ENCODE data around the gene SHROOM3.

The SHROOM3 gene

DNA sequence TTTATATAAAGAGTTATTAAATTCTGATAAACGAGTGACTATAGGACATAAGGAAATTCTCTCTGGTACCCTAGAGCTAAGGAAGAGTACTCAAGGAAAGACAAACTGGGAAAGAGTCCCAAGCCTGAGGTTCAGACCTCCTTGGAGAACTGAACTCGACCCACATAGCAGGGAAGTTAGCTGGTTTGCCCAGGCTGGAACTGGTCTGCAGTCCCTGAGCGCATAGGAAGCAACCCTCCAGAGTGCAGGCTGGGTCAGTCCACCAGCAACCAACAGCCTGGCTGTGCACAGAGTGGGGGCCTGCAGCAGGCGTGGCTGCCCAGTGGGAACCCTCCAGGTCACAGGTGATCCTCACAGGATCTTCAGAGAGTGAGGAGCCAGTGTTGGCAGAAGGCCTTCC, 348.8 kb downstream of the SHROOM3 start:
- Histone ChIP-seq H3K4me3 (ENCODE audit: insufficient read length, low read depth) (no peak overlapping the region), H3K9me3 (ENCODE audit: insufficient read depth, low read length) (no peaks in the 10 kb centered on the region), H3K4me1 (ENCODE audit: insufficient read depth, insufficient read length) (no peaks in the 10 kb centered on the region), H3K27me3 (ENCODE audit: insufficient read depth, insufficient read length) (no peaks in the 10 kb centered on the region), H3K36me3 (ENCODE audit: insufficient read depth, insufficient read length, low read length) (peaks cover 34% of the 10 kb centered on the region), H3K9ac (ENCODE audit: insufficient read length, low read depth) (no peak overlapping the region)
- TF ChIP-seq ZNF274 (IDR thresholded peaks at IDR 0.05; ENCODE audit: low read depth, low read length) (no peak), SUZ12 (IDR thresholded peaks at IDR 0.05; ENCODE audit: extremely low read depth, insufficient read depth, insufficient read length) (no peak), YY1 (IDR thresholded peaks at IDR 0.05; ENCODE audit: insufficient read depth, insufficient read length) (no peak)
- no peak for DNase-seq (ENCODE audit: low read depth, low spot score)

DNA sequence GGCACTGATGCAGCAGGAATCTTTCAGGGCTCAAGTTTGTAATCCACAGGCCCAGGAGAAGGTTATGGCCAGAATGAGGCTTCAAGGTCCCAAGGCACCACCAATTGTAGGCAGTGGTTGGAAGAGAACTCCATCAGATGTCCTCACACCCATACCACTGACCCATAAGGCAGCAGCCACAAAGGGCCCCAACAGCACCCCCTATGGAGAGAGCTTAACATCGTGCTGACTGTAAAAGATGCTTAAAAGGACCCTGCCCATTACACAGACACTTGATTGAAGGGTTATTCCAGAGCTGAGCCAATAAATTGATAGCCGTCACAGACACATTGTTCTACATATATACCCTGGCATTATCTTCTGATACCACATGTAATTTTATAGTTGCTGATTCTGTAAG, 349.2 kb downstream of the SHROOM3 start:
- peaks cover 30% of the 10 kb centered on the region for H3K36me3 ChIP-seq (ENCODE audit: insufficient read depth, insufficient read length, low read length)
- no peak overlapping the region for H3K9ac ChIP-seq (ENCODE audit: insufficient read length, low read depth)
- H3K9me3 ChIP-seq (ENCODE audit: insufficient read depth, low read length): no peaks in the 10 kb centered on the region
- no peaks in the 10 kb centered on the region for H3K4me1 ChIP-seq (ENCODE audit: insufficient read depth, insufficient read length)
- no peak for DNase-seq (ENCODE audit: low read depth, low spot score)
- TF ChIP-seq YY1 (IDR thresholded peaks at IDR 0.05; ENCODE audit: insufficient read depth, insufficient read length) (no peak), SUZ12 (IDR thresholded peaks at IDR 0.05; ENCODE audit: extremely low read depth, insufficient read depth, insufficient read length) (no peak), ZNF274 (IDR thresholded peaks at IDR 0.05; ENCODE audit: low read depth, low read length) (no peak)
- no peaks in the 10 kb centered on the region for H3K27me3 ChIP-seq (ENCODE audit: insufficient read depth, insufficient read length)
- H3K4me3 ChIP-seq (ENCODE audit: insufficient read length, low read depth): no peak overlapping the region

DNA sequence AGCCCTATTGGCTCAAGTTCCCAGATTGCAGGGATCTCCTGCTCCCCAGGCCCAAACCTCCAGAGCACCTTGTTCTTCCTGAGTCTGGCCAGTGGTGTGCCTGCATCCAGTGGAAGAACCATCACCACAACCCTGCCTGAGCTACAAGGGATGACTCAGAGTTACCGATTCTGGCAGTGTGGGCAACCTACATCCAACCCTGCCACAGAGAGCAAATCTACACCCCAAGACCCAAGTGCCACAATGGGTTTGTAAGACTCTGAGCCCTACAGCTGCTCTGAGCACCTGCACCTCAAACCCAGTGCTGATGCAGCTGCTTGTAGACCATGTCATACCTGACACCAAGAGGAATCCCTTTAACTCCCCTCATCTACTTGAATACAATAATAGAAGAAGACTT, 352.9 kb downstream of the SHROOM3 start:
- Histone ChIP-seq H3K9ac (ENCODE audit: insufficient read length, low read depth) (no peak overlapping the region), H3K9me3 (ENCODE audit: insufficient read depth, low read length) (no peaks in the 10 kb centered on the region), H3K4me1 (ENCODE audit: insufficient read depth, insufficient read length) (no peaks in the 10 kb centered on the region), H3K36me3 (ENCODE audit: insufficient read depth, insufficient read length, low read length) (peaks cover 10% of the 10 kb centered on the region), H3K4me3 (ENCODE audit: insufficient read length, low read depth) (no peak overlapping the region), H3K27me3 (ENCODE audit: insufficient read depth, insufficient read length) (no peaks in the 10 kb centered on the region)
- DNase-seq (ENCODE audit: low read depth, low spot score): no peak
- TF ChIP-seq SUZ12 (IDR thresholded peaks at IDR 0.05; ENCODE audit: extremely low read depth, insufficient read depth, insufficient read length) (no peak), ZNF274 (IDR thresholded peaks at IDR 0.05; ENCODE audit: low read depth, low read length) (no peak), YY1 (IDR thresholded peaks at IDR 0.05; ENCODE audit: insufficient read depth, insufficient read length) (no peak)

DNA sequence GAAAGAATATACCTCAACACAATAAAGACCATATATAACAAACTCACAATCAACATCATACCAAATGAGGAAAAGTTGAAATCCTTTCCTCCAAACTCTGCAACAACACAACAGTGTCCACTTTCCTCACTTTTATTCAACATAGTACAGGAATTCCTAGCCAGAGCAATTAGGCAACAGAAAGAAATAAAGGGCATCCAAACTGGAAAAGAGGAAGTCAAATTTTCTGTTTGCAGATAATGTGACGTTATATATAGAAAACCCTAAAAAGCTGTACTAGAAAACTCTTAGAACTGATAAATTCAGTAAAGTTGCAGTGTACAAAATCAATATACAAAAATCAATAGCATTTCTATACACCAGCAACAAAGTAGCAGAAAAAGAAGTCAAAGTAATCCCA, 355.3 kb downstream of the SHROOM3 start:
- no peak for DNase-seq (ENCODE audit: low read depth, low spot score)

DNA sequence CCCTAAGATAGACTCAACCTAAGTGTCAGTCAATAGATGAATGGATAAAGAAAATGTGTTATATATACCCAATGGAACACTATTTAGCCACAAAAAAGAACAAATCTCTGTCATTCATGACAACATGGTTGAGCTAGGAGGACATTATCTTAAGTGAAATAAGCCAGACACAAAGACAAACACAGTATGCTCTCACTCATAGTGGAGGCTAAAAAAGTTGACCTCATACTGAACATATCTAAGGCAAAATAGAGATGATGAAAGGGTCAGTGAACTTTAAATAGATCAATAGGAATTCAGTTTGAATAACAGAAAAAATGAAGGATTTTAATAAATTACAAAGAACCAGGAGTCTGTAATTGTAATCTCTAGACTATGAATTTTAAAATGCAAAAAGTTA, 356.4 kb downstream of the SHROOM3 start:
- H3K27me3 ChIP-seq (ENCODE audit: insufficient read depth, insufficient read length): no peaks in the 10 kb centered on the region
- H3K36me3 ChIP-seq (ENCODE audit: insufficient read depth, insufficient read length, low read length): peaks cover 2% of the 10 kb centered on the region
- H3K9ac ChIP-seq (ENCODE audit: insufficient read length, low read depth): no peak overlapping the region
- H3K4me3 ChIP-seq (ENCODE audit: insufficient read length, low read depth): no peak overlapping the region
- DNase-seq (ENCODE audit: low read depth, low spot score): no peak
- no peaks in the 10 kb centered on the region for H3K4me1 ChIP-seq (ENCODE audit: insufficient read depth, insufficient read length)
- TF ChIP-seq ZNF274 (IDR thresholded peaks at IDR 0.05; ENCODE audit: low read depth, low read length) (no peak), YY1 (IDR thresholded peaks at IDR 0.05; ENCODE audit: insufficient read depth, insufficient read length) (no peak), SUZ12 (IDR thresholded peaks at IDR 0.05; ENCODE audit: extremely low read depth, insufficient read depth, insufficient read length) (no peak)
- no peaks in the 10 kb centered on the region for H3K9me3 ChIP-seq (ENCODE audit: insufficient read depth, low read length)

More for the DNA sequence above, 355.3 kb downstream of the SHROOM3 start:
- no peak overlapping the region for H3K9ac ChIP-seq (ENCODE audit: insufficient read length, low read depth)
- H3K36me3 ChIP-seq (ENCODE audit: insufficient read depth, insufficient read length, low read length): peaks cover 4% of the 10 kb centered on the region
- no peaks in the 10 kb centered on the region for H3K27me3 ChIP-seq (ENCODE audit: insufficient read depth, insufficient read length)
- no peaks in the 10 kb centered on the region for H3K9me3 ChIP-seq (ENCODE audit: insufficient read depth, low read length)
- no peak for TF ChIP-seq YY1 (IDR thresholded peaks at IDR 0.05; ENCODE audit: insufficient read depth, insufficient read length)
- no peak for TF ChIP-seq SUZ12 (IDR thresholded peaks at IDR 0.05; ENCODE audit: extremely low read depth, insufficient read depth, insufficient read length)
- no peak for TF ChIP-seq ZNF274 (IDR thresholded peaks at IDR 0.05; ENCODE audit: low read depth, low read length)
- no peak overlapping the region for H3K4me3 ChIP-seq (ENCODE audit: insufficient read length, low read depth)
- no peaks in the 10 kb centered on the region for H3K4me1 ChIP-seq (ENCODE audit: insufficient read depth, insufficient read length)

DNA sequence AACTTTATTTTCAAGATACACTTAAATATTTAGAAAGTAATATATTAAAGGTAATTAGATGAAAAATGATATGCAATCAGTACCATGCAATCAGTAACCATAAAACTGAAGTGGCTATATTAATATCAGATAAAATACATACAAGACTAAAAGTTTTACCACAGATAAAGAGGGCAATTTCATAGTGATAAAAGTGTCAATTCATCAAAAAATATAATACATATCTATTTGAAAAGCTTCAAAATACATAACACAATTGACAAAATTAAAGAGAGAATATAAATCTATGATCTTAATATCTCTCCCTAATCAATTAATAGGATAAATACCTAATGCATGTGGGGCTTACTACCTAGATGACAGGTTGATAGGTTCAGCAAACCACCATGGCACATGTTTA, 357.4 kb downstream of the SHROOM3 start:
- no peak overlapping the region for H3K4me3 ChIP-seq (ENCODE audit: insufficient read length, low read depth)
- DNase-seq (ENCODE audit: low read depth, low spot score): no peak
- H3K4me1 ChIP-seq (ENCODE audit: insufficient read depth, insufficient read length): no peaks in the 10 kb centered on the region
- TF ChIP-seq ZNF274 (IDR thresholded peaks at IDR 0.05; ENCODE audit: low read depth, low read length): no peak
- TF ChIP-seq YY1 (IDR thresholded peaks at IDR 0.05; ENCODE audit: insufficient read depth, insufficient read length): no peak
- TF ChIP-seq SUZ12 (IDR thresholded peaks at IDR 0.05; ENCODE audit: extremely low read depth, insufficient read depth, insufficient read length): no peak
- H3K36me3 ChIP-seq (ENCODE audit: insufficient read depth, insufficient read length, low read length): no peaks in the 10 kb centered on the region
- H3K27me3 ChIP-seq (ENCODE audit: insufficient read depth, insufficient read length): no peaks in the 10 kb centered on the region
- H3K9ac ChIP-seq (ENCODE audit: insufficient read length, low read depth): no peak overlapping the region
- H3K9me3 ChIP-seq (ENCODE audit: insufficient read depth, low read length): no peaks in the 10 kb centered on the region

DNA sequence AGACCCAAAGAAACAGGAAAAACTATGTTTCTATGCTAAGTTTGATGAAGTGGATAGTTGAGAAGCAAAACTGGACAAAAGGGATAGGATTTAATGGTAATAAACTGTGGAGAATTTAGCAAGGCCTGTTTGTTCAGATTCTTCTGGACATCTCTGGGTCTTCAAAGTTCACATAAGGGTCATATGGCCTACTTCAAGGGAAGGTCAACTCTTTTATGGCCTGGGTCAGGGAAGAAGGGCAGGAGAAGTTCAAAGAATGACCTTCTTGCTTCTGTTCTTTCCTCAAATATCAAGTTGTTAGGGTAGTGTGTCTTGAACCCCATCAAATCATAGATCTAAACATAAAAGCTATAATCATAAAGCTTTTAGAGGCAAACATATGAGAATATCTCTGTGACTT, 360.2 kb downstream of the SHROOM3 start:
- no peak for DNase-seq (ENCODE audit: low read depth, low spot score)
- Histone ChIP-seq H3K9me3 (ENCODE audit: insufficient read depth, low read length) (no peaks in the 10 kb centered on the region), H3K4me1 (ENCODE audit: insufficient read depth, insufficient read length) (no peaks in the 10 kb centered on the region), H3K27me3 (ENCODE audit: insufficient read depth, insufficient read length) (no peaks in the 10 kb centered on the region), H3K4me3 (ENCODE audit: insufficient read length, low read depth) (no peak overlapping the region), H3K36me3 (ENCODE audit: insufficient read depth, insufficient read length, low read length) (no peaks in the 10 kb centered on the region), H3K9ac (ENCODE audit: insufficient read length, low read depth) (no peak overlapping the region)
- TF ChIP-seq SUZ12 (IDR thresholded peaks at IDR 0.05; ENCODE audit: extremely low read depth, insufficient read depth, insufficient read length): no peak
- TF ChIP-seq ZNF274 (IDR thresholded peaks at IDR 0.05; ENCODE audit: low read depth, low read length): no peak
- no peak for TF ChIP-seq YY1 (IDR thresholded peaks at IDR 0.05; ENCODE audit: insufficient read depth, insufficient read length)

DNA sequence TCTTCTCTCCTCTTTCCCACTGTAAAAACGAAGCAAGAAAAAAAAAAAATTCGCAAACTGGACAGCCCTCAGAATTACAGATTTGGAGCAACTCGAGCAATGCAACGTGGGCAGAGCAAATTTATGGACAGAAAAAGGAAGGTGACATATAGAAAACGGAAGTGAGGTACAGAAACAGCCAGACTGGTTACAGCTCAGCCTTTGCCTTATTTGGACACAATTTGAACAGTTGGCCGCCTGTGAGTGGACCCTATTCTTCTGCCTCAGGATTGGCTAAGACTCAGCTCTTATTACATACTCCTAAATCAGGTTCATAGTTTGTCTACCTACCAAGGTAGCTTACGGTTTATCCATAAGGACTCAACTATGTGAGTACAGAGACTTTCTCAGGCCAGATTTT, 364.1 kb downstream of the SHROOM3 start:
- Histone ChIP-seq H3K4me1 (ENCODE audit: insufficient read depth, insufficient read length) (no peaks in the 10 kb centered on the region), H3K9me3 (ENCODE audit: insufficient read depth, low read length) (no peaks in the 10 kb centered on the region), H3K9ac (ENCODE audit: insufficient read length, low read depth) (no peak overlapping the region), H3K4me3 (ENCODE audit: insufficient read length, low read depth) (no peak overlapping the region), H3K36me3 (ENCODE audit: insufficient read depth, insufficient read length, low read length) (no peaks in the 10 kb centered on the region), H3K27me3 (ENCODE audit: insufficient read depth, insufficient read length) (no peaks in the 10 kb centered on the region)
- DNase-seq (ENCODE audit: low read depth, low spot score): no peak
- TF ChIP-seq SUZ12 (IDR thresholded peaks at IDR 0.05; ENCODE audit: extremely low read depth, insufficient read depth, insufficient read length) (no peak), ZNF274 (IDR thresholded peaks at IDR 0.05; ENCODE audit: low read depth, low read length) (no peak), YY1 (IDR thresholded peaks at IDR 0.05; ENCODE audit: insufficient read depth, insufficient read length) (no peak)

Data from NT2/D1 (cell line).